GM21423 (cell line): ENCODE measurements around the gene ZNF654.
A peak's percentile ranks its signal among the peaks of the same experiment; 100 is the strongest.
"Not testable (repeated sequence)": the region's sequence is repeated elsewhere in the genome, so short reads cannot be mapped to it uniquely, and the experiment has no call there.

Source experiments
- ATAC-seq: cut with Tn5 transposase; IDR thresholded peaks from one replicate; pipeline ENCODE4 v1.9.1; 2021; ENCODE audit warnings: mild to moderate bottlenecking, moderate library complexity; ENCODE audit not compliant: unreplicated experiment

The ZNF654 gene

GRCh38 chr3:88133711-88134263 is 74.7 kb downstream of the ZNF654 start:
- ATAC-seq: no peak

DNA sequence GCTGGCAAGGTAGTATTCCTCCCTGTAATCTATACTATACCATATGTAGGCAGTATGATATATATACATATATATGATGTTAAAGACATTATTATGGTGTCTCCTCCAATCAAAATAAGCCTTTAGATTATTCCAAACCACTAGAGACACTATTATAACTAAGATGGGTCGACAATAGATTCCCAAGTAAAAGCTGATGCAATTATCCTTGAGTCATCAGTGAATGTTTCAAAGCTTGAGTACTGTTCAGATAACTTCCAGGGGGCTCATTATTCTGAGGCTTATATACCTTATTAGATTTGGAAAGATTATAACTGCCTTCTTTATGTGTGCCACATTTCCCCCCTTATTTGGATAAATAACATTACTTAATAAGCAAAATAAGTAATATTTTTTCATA is 78.8 kb downstream of the ZNF654 start:
- no peak for ATAC-seq

DNA sequence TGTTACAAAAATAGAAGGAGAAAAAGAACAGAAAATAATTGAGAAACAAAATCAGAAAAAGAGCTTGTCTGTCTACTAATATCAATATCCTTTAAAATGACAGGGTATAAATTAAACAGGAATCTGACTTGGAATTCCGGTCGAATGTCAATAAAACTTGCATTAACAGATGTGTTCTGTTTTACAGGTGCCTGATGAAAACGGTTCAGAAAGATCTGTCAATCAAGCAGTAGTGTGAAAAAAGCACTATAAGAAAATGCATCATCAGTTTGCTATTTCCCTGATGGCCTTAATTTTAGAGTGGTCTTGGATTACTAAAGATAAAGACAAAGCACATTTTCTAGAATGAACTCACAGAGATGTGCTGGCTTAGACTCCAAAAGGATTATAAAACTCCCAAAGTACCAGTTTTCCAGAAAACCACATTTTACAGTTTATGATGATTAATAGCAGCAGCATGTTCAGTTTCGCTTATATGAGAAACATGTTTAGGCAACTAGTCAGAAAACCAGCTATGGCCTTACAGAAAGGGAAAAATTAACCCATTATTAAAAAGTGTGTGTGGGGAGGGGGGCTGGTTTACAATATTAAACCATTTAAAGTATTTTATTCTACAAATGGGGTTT is 82.5 kb downstream of the ZNF654 start:
- ATAC-seq: peak; percentile 22

GRCh38 chr3:88142094-88142624 is 83.1 kb downstream of the ZNF654 start:
- peak; percentile 70 for ATAC-seq

DNA sequence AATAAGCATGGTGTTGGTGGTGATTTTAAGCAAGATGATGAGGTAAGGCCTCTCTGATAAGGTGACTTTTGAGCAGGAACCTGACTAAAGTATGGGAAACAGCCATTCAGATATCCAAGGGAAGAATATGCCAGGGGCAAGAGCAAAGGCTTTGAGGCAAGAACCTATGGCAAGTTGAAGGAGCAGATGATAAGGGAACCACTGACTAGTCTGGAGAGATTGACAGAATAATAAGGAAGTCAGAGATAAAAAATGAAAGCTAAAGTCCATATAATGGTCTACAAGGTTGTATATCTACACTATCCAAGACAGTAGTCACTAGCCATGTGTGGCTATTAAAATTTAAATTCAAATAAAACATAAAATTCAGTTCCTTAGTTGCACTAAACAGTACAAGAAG is 88.2 kb downstream of the ZNF654 start:
- no peak for ATAC-seq

GRCh38 chr3:88148651-88149050 is 89.6 kb downstream of the ZNF654 start:
- ATAC-seq: no peak

GRCh38 chr3:88149101-88149508 is 90.0 kb downstream of the ZNF654 start:
- ATAC-seq: peak; percentile 10

- peak; percentile 83 for ATAC-seq
These were observed 90.7 kb downstream of the ZNF654 start, which contains the start of gene C3orf38 for GRCh38 chr3:88149509-88150362. Gene C3orf38 (plus strand): TSS chr3:88149959. CDS start chr3:88150053, 94 bp downstream.

DNA sequence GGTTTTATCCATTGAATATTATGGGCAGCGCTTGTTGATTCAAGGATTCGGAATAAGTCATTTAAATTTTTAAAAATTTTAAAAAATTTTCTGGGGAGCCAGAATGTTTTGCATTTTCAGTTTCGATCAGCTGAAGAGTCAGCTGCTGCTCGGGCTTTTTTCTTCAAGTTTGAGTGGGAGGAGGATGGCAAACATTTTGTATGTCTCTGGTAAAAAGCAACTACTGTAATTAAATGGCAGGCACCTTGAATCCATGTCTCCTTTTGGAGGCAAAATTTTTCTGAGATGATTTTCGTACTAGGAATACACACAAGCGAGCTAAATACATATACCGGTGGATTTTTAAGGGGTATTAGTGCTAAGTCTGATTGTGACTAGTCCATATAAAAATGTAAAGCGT is 91.3 kb downstream of the ZNF654 start:
- peak; percentile 25 for ATAC-seq

DNA sequence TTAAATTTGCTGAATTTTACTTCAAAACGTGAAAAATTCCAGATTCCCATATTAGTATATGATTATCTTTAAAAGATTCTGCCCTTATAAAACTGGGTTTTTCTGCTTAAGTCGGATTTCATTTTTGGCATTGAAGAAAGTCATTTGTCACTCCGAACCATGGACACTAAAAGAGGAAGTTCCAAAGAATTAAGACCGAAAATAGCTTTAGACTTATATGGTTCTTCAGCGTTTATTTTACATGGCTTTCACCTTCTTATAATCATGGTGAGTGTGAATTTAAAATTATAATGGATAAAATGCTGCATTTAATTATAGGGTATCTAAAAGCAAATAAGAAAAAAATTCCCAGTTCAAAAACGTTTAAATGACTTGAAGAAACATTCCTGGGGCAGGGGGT is 91.8 kb downstream of the ZNF654 start:
- ATAC-seq: no peak

DNA sequence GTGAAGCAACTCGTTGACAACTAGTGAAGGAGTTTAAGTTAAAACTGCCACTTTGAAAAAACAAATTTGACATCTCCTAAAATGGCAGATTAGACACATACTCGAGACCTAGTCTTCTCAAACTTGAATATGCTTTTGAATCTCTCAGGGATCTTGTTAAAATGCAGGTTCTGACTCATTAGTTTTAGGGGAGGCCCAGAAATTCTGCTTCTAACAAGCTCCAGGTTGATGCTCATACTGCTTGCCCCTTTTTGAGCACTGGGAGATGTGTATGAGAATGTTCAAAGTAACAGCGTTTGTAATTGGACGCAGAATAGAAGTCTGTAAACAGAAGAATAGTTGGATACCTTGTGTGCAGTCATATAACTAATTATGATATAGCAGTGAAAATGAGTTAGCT is 92.3 kb downstream of the ZNF654 start:
- ATAC-seq: no peak

DNA sequence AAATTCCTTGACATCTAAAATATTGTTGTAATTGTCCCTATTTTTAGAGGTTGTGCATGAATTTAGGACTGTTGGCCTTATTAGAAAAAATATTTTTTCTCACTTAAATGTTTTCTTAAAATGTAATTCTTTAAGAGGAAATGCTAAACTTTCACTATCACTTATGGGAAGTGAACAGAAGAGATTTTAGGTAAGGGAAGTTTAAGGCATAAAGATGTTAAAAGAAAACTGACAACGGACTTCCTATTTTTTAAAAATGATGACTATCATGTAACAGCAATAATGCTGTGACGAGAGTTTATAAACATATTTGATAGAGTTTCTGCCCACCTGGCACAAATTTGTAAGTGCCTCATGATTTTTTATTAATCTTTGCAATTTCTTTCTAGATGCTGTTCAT is 93.8 kb downstream of the ZNF654 start:
- no peak for ATAC-seq

GRCh38 chr3:88166419-88166971 is 107.4 kb downstream of the ZNF654 start:
- no peak for ATAC-seq

DNA sequence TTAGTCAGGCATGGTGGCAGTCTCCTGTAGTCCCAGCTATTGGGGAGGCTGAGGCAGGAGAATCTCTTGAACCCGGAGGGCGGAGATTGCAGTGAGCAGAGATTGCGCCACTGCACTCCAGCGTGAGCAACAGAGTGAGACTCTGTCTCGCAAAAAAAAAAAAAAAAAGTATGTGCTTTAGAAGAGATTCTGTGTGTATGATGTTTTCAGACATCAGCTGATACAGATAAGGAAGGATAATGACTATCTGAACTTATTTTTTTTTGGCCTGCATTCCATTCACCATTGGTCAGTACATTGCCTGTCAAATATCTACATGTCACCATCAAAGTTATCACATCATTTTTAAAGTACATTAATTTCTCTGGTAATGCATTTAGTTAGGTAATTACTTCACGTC is 108.1 kb downstream of the ZNF654 start:
- no peak for ATAC-seq

GRCh38 chr3:88167704-88168103 is 108.6 kb downstream of the ZNF654 start:
- no peak for ATAC-seq

- ATAC-seq: no peak
These were observed 109.1 kb downstream of the ZNF654 start for GRCh38 chr3:88168171-88168570.

DNA sequence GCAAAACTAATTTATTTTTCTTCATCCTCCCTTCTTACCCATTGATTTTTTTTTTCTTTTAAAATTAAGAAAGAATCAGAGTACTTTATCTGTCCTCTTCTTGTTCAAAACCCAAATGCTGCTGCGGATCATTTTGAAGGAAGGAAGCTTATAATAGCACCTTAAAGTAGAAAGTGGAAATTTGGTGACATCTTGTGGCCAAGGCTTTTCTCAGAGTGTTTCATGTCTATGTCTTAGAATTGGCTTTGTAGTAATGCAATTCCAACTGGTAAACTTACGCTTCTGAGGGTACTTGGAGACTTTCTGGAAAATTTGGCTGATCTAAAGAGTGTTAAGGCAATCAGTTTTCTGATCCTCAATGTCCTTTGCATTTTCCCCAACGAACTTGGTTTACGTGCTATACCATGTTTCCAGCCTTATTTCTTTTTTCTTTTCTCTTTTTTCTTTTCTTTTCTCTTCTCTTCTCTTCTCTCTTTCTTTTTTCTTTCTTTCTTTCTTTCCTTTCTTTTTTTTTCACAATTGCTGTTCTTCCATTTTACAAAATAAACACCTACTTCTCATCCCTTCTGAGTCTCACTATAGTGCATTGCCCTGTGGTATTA is 121.4 kb downstream of the ZNF654 start:
- peak; percentile 87 for ATAC-seq

DNA sequence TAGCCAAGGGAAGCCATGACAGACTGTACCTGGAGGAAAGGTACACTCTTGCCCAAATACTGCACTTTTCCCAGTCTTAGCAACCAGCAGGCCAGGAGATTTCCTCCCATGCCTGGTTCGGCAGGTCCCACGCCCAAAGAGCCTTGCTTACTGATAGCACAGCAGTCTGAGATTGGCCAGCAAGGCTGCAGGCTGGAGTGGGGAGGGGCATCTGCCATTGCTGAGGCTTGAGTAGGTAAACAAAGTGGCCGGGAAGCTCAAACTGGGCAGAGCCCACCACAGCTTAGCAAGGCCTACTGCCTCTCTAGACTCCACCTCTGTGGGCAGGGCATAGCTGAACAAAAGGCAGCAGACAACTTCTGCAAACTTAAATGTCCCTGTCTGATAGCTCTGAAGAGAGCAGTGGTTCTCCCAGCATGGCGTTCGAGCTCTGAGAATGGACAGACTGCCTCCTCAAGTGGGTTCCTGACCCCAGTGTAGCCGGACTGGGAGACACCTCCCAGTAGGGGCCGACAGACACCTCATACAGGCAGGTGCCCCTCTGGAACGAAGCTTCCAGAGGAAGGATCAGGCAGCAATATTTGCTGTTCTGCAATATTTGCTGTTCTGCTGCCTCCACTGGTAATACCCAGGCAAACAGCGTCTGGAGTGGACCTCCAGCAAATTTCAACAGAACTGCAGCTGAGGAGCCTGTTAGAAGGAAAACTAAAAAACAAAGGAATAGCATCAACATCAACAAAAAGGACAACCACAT is 123.3 kb downstream of the ZNF654 start:
- ATAC-seq: not testable (repeated sequence)

DNA sequence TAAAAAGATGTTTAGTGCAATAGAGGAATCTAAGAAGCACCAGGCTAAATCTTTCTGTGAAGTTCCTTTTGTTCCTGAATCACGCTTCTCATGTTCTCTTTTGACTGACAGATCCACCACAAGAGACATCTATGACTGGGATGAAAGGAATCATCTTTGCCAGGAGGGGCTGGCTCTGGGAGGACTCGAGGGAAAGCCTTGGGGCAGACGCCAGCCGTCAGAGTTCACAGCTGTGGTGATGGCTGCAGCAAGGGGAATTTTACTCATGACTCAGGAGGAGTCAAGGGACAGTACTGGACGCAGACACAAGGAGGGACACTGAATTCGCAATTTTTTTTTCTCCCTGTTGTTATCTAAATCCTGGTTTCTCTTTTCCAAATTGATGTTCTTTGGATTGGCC is 129.4 kb downstream of the ZNF654 start:
- ATAC-seq: no peak

DNA sequence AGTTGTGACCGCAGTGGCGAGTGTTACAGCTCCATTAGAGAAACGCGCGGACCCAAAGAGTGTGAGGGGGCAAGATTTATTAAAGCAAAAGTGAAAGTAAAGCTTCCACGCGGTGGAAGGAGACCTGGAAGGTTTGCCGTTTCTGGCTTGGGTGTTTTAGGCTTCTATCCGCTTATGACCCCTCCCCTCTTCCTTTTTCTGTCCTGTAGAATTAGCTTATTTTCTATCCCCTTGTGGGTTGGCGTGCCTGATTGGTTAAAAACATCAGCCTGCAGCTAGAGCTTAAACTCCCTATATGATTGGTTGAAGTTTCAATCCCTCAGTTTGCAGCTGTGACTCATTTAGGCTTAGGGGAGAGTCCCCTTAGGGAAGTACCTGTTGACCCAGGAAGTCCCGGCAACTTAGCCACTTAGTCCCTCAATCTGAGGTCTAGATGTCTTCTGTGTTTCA is 130.3 kb downstream of the ZNF654 start:
- ATAC-seq: peak; percentile 85
